Thoracic aorta (tissue), 2 donors: Measurements from ENCODE around the gene NAXD. TPM values are rescaled to one million over a fixed set of nuclear protein-coding genes. Genes with fewer than 3 reads are reported as not detected.

Source experiments
- ATAC-seq: fragments of 150-250 bp; one replicate; pipeline ENCODE4 v1.8.0; 2017; ENCODE audit warnings: low read depth; ENCODE audit not compliant: insufficient number of reproducible peaks, low FRiP score
- DNase-seq: peaks from one replicate; pipeline ENCODE4 v3.0.0-alpha.2; 2020; ENCODE audit warnings: low spot score
- H3K27ac ChIP-seq, 2 donors: fragments of 200-600 bp; sonication (generic); 1 replicate in 1 of 2; 2 replicates in 1 of 2; pipeline ENCODE4 v1.5.1; 2016; ENCODE audit warnings: mild to moderate bottlenecking in 2 of 2, moderate library complexity in 2 of 2
- H3K27me3 ChIP-seq: fragments of 200-600 bp; sonication (generic); replicated peaks from 2 replicates; pipeline ENCODE4 v1.6.0; 2016; ENCODE audit warnings: mild to moderate bottlenecking; ENCODE audit not compliant: insufficient read depth
- H3K36me3 ChIP-seq: fragments of 200-600 bp; sonication (generic); one replicate; pipeline ENCODE4 v1.5.1; 2016
- H3K4me1 ChIP-seq, 2 donors: fragments of 200-600 bp; sonication (generic); 1 replicate in 1 of 2; 2 replicates in 1 of 2; pipeline versions ENCODE4 v1.5.1 to v1.6.0; 2016; ENCODE audit warnings: low read depth in 2 of 2, mild to moderate bottlenecking in 1 of 2; ENCODE audit not compliant: control insufficient read depth in 1 of 2
- H3K4me3 ChIP-seq: fragments of 200-600 bp; sonication (generic); 2 replicates; pipeline ENCODE4 v1.5.1; 2016; ENCODE audit warnings: mild to moderate bottlenecking
- H3K9me3 ChIP-seq: fragments of 200-600 bp; sonication (generic); 2 replicates; pipeline ENCODE4 v1.5.1; 2016
- CTCF ChIP-seq: fragments of 200-600 bp; sonication (generic); IDR thresholded peaks from one replicate; pipeline ENCODE4 v1.5.1; 2019; ENCODE audit warnings: antibody characterized with exemption
- total RNA-seq, 2 donors: library from RNA; depleted of rRNA; stranded (reverse); fragments of >200 nt; gene quantifications; one replicate each; pipeline versions ENCODE4 v1.1.0 to v1.2.3, GENCODE V29; 2016

NAXD gene
- total RNA-seq, 2 donors from 2014 or later = 24.9 to 31.4 TPM

- Histone ChIP-seq H3K27me3 (no peaks in the 10 kb centered on the region), H3K27ac (no peak overlapping the region), H3K4me3 (no peak overlapping the region), H3K4me1 (no peaks in the 10 kb centered on the region), H3K36me3 (no peaks in the 10 kb centered on the region), H3K9me3 (no peaks in the 10 kb centered on the region)
- DNase-seq (no peak), ATAC-seq (no peak)
- no peak for TF ChIP-seq CTCF
Measured at GRCh38 chr13:110607675-110608224, 7.6 kb upstream of the NAXD start.

GRCh38 chr13:110610955-110611595 lies 4.3 kb upstream of the NAXD start:
- no peaks in the 10 kb centered on the region for H3K36me3 ChIP-seq
- ATAC-seq = no peak
- H3K9me3 ChIP-seq = no peaks in the 10 kb centered on the region
- no peak overlapping the region for H3K27ac ChIP-seq
- H3K27me3 ChIP-seq = no peaks in the 10 kb centered on the region
- no peak overlapping the region for H3K4me3 ChIP-seq
- H3K4me1 ChIP-seq = peaks cover 0 to 5% of the 10 kb centered on the region in 2 donors
- no peak for DNase-seq
- TF ChIP-seq CTCF = no peak

GRCh38 chr13:110615005-110615321 lies 382 bp upstream of the NAXD start:
- no peak for TF ChIP-seq CTCF
- ATAC-seq = no peak
- no peaks in the 10 kb centered on the region for H3K36me3 ChIP-seq
- peak overlapping the region; percentile 92 to 96 for H3K27ac ChIP-seq
- no peaks in the 10 kb centered on the region for H3K27me3 ChIP-seq
- peak overlapping the region; percentile 98 for H3K4me3 ChIP-seq
- no peak for DNase-seq
- H3K9me3 ChIP-seq = no peaks in the 10 kb centered on the region
- peaks cover 15 to 26% of the 10 kb centered on the region in 2 donors for H3K4me1 ChIP-seq

- H3K27ac ChIP-seq = peak overlapping the region; percentile 92 to 96
- ATAC-seq (peak; percentile 52), DNase-seq (peak; percentile 30)
- no peaks in the 10 kb centered on the region for H3K27me3 ChIP-seq
- no peak for TF ChIP-seq CTCF
- H3K9me3 ChIP-seq = no peaks in the 10 kb centered on the region
- peaks cover 15 to 35% of the 10 kb centered on the region in 2 donors for H3K4me1 ChIP-seq
- H3K36me3 ChIP-seq = no peaks in the 10 kb centered on the region
- peak overlapping the region; percentile 98 for H3K4me3 ChIP-seq
Measured at GRCh38 chr13:110616103-110617101, 1.1 kb downstream of the NAXD start.
